ENCODE data around the gene TRIM52. TPM values are rescaled to one million over a fixed set of nuclear protein-coding genes. Genes with fewer than 3 reads are reported as not detected.

TRIM52 gene
- total and polyA plus RNA-seq, 9 donors = 13.0 to 18.8 (median 15.3) TPM

- TF ChIP-seq EP300 (IDR thresholded peaks at IDR 0.05) = no peak
- TF ChIP-seq POLR2A (IDR thresholded peaks at IDR 0.05) = no peak
- TF ChIP-seq CTCF (IDR thresholded peaks at IDR 0.05) = no peak
- intact Hi-C loops (cut with DNase I) = no loop called here
- no peaks in the 10 kb centered on the region for H3K36me3 ChIP-seq
- H3K27ac ChIP-seq = no peak overlapping the region
- no peaks in the 10 kb centered on the region for H3K27me3 ChIP-seq
- H3K4me3 ChIP-seq = no peak overlapping the region
- H3K4me1 ChIP-seq (ENCODE audit: insufficient read depth) = no peaks in the 10 kb centered on the region
- WGBS, 3 donors = 65 to 73% (median 71%) methylated on average over 5 of the region's 5 CpGs
- no peaks in the 10 kb centered on the region for H3K9me3 ChIP-seq
- no peak for DNase-seq
Observed at GRCh38 chr5:181235323-181235688, 25.6 kb downstream of the TRIM52 start.

- H3K4me3 ChIP-seq = no peak overlapping the region
- DNase-seq = no peak
- WGBS, 3 donors = 78 to 86% (median 78%) methylated on average over 22 of the region's 22 CpGs
- TF ChIP-seq CTCF (IDR thresholded peaks at IDR 0.05) (no peak), POLR2A (IDR thresholded peaks at IDR 0.05) (no peak), EP300 (IDR thresholded peaks at IDR 0.05) (no peak)
- H3K27me3 ChIP-seq = no peaks in the 10 kb centered on the region
- intact Hi-C loops (cut with DNase I) = no loop called here
- H3K27ac ChIP-seq = no peak overlapping the region
- H3K9me3 ChIP-seq = no peaks in the 10 kb centered on the region
- no peaks in the 10 kb centered on the region for H3K4me1 ChIP-seq (ENCODE audit: insufficient read depth)
- H3K36me3 ChIP-seq = no peaks in the 10 kb centered on the region
Observed at GRCh38 chr5:181234455-181235306, 26.3 kb downstream of the TRIM52 start.

DNA sequence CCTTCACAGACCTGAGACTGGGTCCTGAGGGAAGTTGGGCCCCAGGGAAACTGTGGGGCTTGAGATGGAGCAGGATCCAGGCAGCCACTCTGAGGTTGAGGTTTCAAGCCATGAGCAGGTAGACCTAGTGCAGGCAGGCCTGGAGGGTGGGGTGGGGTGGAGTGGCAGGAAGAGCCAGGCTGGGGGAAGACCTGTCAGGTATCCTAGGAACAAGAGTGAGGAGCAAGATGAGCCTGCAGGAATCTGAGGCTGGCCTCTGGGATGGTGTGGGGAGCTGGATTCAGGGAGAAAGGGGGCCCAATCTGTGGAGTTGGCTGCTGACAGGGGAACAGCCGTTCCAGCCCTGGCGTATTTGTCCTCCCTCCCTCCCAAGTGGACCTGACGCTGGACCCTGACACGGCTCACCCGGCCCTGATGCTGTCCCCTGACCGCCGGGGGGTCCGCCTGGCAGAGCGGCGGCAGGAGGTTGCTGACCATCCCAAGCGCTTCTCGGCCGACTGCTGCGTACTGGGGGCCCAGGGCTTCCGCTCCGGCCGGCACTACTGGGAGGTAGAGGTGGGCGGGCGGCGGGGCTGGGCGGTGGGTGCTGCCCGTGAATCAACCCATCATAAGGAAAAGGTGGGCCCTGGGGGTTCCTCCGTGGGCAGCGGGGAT is 27.0 kb downstream of the TRIM52 start:
- no peak for DNase-seq
- H3K9me3 ChIP-seq = no peaks in the 10 kb centered on the region
- H3K4me3 ChIP-seq = no peak overlapping the region
- no peaks in the 10 kb centered on the region for H3K36me3 ChIP-seq
- TF ChIP-seq CTCF (IDR thresholded peaks at IDR 0.05) (no peak), EP300 (IDR thresholded peaks at IDR 0.05) (no peak), POLR2A (IDR thresholded peaks at IDR 0.05) (no peak)
- intact Hi-C loops (cut with DNase I) = no loop called here
- no peaks in the 10 kb centered on the region for H3K27me3 ChIP-seq
- no peak overlapping the region for H3K27ac ChIP-seq
- 79 to 93% (median 82%) methylated on average over 24 of the region's 24 CpGs for WGBS, 3 donors
- H3K4me1 ChIP-seq (ENCODE audit: insufficient read depth) = no peaks in the 10 kb centered on the region

DNA sequence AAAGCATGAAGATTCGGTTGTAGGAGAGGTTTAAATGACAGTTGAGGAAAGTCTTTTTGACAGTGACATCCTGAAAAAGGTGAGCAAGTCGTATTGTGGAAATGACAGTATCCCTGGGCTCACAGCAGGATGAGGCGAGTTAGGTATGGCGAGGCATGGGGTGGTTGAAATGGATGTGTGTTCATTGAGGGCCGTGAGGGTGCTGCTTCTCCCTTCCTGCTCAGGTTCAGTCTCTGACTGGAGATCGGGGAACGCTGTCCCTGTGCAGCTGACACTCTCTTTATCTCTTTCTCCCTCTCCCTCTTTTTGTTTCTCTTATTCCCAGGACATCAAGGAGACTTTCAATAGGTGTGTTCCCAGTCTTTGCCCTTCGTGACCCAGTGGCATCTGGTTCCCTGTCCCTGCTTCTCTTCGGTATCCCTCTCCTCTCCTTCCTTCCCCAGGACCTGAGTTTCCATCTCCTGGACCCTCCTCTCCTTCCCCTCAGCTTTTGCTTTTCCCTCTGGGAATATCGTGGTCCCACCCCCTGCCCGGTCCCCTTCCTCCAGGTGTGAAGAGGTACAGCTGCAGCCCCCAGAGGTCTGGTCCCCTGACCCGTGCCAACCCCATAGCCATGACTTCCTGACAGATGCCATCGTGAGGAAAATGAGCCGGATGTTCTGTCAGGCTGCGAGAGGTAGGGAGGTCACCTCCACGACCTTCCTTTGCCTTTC is 27.7 kb downstream of the TRIM52 start:
- no peak overlapping the region for H3K27ac ChIP-seq
- no peak overlapping the region for H3K4me3 ChIP-seq
- H3K4me1 ChIP-seq (ENCODE audit: insufficient read depth) = no peaks in the 10 kb centered on the region
- TF ChIP-seq POLR2A (IDR thresholded peaks at IDR 0.05) = no peak
- no peak for TF ChIP-seq CTCF (IDR thresholded peaks at IDR 0.05)
- no peak for TF ChIP-seq EP300 (IDR thresholded peaks at IDR 0.05)
- no peaks in the 10 kb centered on the region for H3K9me3 ChIP-seq
- intact Hi-C loops (cut with DNase I) = no loop called here
- H3K27me3 ChIP-seq = no peaks in the 10 kb centered on the region
- no peaks in the 10 kb centered on the region for H3K36me3 ChIP-seq
- 73 to 74% (median 74%) methylated on average over 16 of the region's 16 CpGs for WGBS, 3 donors
- DNase-seq = no peak

Measured in ovary (tissue), 9 donors.